GOT3 (cell line): ENCODE measurements around the gene KIAA1671.
A peak's percentile ranks its signal among the peaks of the same experiment; 100 is the strongest.

Source experiments
- DNase-seq: peaks from one replicate; lab custom pipeline; 2025; ENCODE audit warnings: mixed read lengths; lab: John Stamatoyannopoulos, UW

The KIAA1671 gene

GRCh38 chr22:25045159-25045558 is 92.6 kb downstream of the KIAA1671 start:
- no peak for DNase-seq

GRCh38 chr22:25048071-25048470 is 95.6 kb downstream of the KIAA1671 start:
- no peak for DNase-seq

- peak; percentile 17 for DNase-seq
Measured at GRCh38 chr22:25048659-25049647, 96.4 kb downstream of the KIAA1671 start.

- DNase-seq, result no peak
Measured at GRCh38 chr22:25049770-25050169, 97.3 kb downstream of the KIAA1671 start.

GRCh38 chr22:25050566-25050965 is 98.0 kb downstream of the KIAA1671 start:
- DNase-seq, result no peak

- DNase-seq, result no peak
Measured at GRCh38 chr22:25051073-25051472, 98.6 kb downstream of the KIAA1671 start.

- no peak for DNase-seq
Measured at GRCh38 chr22:25051983-25052710, 99.6 kb downstream of the KIAA1671 start.

- no peak for DNase-seq
Measured at GRCh38 chr22:25053153-25053805, 100.8 kb downstream of the KIAA1671 start.

- DNase-seq, result no peak
Measured at GRCh38 chr22:25054943-25055511, 102.5 kb downstream of the KIAA1671 start.

- no peak for DNase-seq
Measured at GRCh38 chr22:25057013-25057881, 104.7 kb downstream of the KIAA1671 start.

GRCh38 chr22:25059438-25059837 is 106.9 kb downstream of the KIAA1671 start:
- DNase-seq, result no peak

GRCh38 chr22:25060522-25061071 is 108.1 kb downstream of the KIAA1671 start:
- DNase-seq, result no peak

GRCh38 chr22:25061134-25061533 is 108.6 kb downstream of the KIAA1671 start:
- DNase-seq, result no peak

- no peak for DNase-seq
Measured at GRCh38 chr22:25061605-25062376, 109.3 kb downstream of the KIAA1671 start.

GRCh38 chr22:25062386-25063085 is 110.0 kb downstream of the KIAA1671 start:
- no peak for DNase-seq

GRCh38 chr22:25064894-25065560 is 112.5 kb downstream of the KIAA1671 start:
- no peak for DNase-seq

- no peak for DNase-seq
Measured at GRCh38 chr22:25066861-25067435, 114.4 kb downstream of the KIAA1671 start.

- DNase-seq, result no peak
Measured at GRCh38 chr22:25067851-25068421, 115.4 kb downstream of the KIAA1671 start.
